Panc1 (cell line): ENCODE results near the gene CACNA1D. TPM values are rescaled to one million over a fixed set of nuclear protein-coding genes. Genes with fewer than 3 reads are reported as not detected.

Source experiments
- ATAC-seq: fragments of 200-7000 bp; cut with Tn5 transposase; 2 replicates; pipeline ENCODE4 v1.9.1; 2020; ENCODE audit warnings: mild to moderate bottlenecking, moderate library complexity
- BruUV-seq: library from RNA; stranded (reverse); fragments of 400-500 nt; replicated peaks from 2 replicates; lab custom pipeline; 2021; lab: Mats Ljungman, UMichigan
- CTCF ChIA-PET: fragments of 300-600 bp; sonication (Branson Sonifier 250); formaldehyde crosslinking; loops from one replicate; lab custom pipeline; 2022; ENCODE audit warnings: antibody characterized with exemption; lab: Charles Lee
- POLR2A ChIA-PET: fragments of 300-600 bp; sonication (Branson Sonifier 250); formaldehyde crosslinking; loops from one replicate; lab custom pipeline; 2022; ENCODE audit warnings: antibody characterized with exemption; lab: Charles Lee
- DNase-seq: peaks from one replicate; pipeline ENCODE4 v3.0.0-alpha.2; 2010; ENCODE audit warnings: low read depth, low spot score
- H3K27ac ChIP-seq: 2 replicates; pipeline ENCODE4 v1.5.1; 2011; ENCODE audit warnings: mild to moderate bottlenecking, low read length, inconsistent platforms
- H3K27me3 ChIP-seq: fragments of 200-500 bp; sonication (Bioruptor generic); 2 replicates; pipeline ENCODE4 v1.6.0; 2014; ENCODE audit warnings: low read length, inconsistent platforms; ENCODE audit not compliant: control insufficient read depth, insufficient read depth
- H3K36me3 ChIP-seq: fragments of 200-500 bp; sonication (Bioruptor generic); 2 replicates; pipeline ENCODE4 v1.5.1; 2014; ENCODE audit warnings: inconsistent platforms, mild to moderate bottlenecking, low read length, moderate library complexity; ENCODE audit not compliant: control insufficient read depth, insufficient read depth
- H3K4me1 ChIP-seq: 2 replicates; pipeline ENCODE4 v1.5.1; 2011; ENCODE audit warnings: inconsistent platforms, mild to moderate bottlenecking, low read length, moderate library complexity; ENCODE audit not compliant: control insufficient read depth, insufficient read depth
- H3K4me3 ChIP-seq, 2 experiments: 2 replicates each; pipeline ENCODE4 v1.5.1; 2011 to 2012; ENCODE audit warnings: low read depth in 2 of 2, low read length in 2 of 2, mild to moderate bottlenecking in 2 of 2, inconsistent platforms in 1 of 2, moderate library complexity in 1 of 2
- H3K9me3 ChIP-seq: fragments of 200-500 bp; sonication (Bioruptor generic); 2 replicates; pipeline ENCODE4 v1.5.1; 2014; ENCODE audit warnings: low read depth, mild to moderate bottlenecking, inconsistent platforms, low read length, moderate library complexity; ENCODE audit not compliant: control insufficient read depth, insufficient read depth
- CTCF ChIP-seq: fragments of 450-650 bp; IDR thresholded peaks from 2 replicates; pipeline ENCODE4 v1.5.1; 2017; ENCODE audit warnings: mild to moderate bottlenecking
- SIN3A ChIP-seq: IDR thresholded peaks from 2 replicates; pipeline ENCODE4 v1.6.1; 2012; ENCODE audit warnings: low read depth, mild to moderate bottlenecking, low read length, moderate library complexity, borderline replicate concordance; ENCODE audit not compliant: insufficient read depth
- TCF7L2 ChIP-seq: IDR thresholded peaks from 2 replicates; pipeline ENCODE4 v1.6.1; 2011; ENCODE audit warnings: mild to moderate bottlenecking, low read depth, low read length, inconsistent platforms
- in situ Hi-C: cut with HindIII; loops from 2 replicates; pipeline ENCODE4 v1.10.0; 2016; ENCODE audit warnings: low sequenced_read_pairs, low pct_unique_long_range_greater_than_20kb
- intact Hi-C: fragments of 100-400 bp; cut with micrococcal nuclease; formaldehyde crosslinking; loops from one replicate; pipeline ENCODE4 v1.10.0; 2022; ENCODE audit not compliant: unreplicated experiment
- total RNA-seq: library from RNA; stranded (reverse); gene quantifications from one replicate; pipeline ENCODE4 v1.2.1, GENCODE V29; 2021; ENCODE audit not compliant: unreplicated experiment

CACNA1D gene
- total RNA-seq, 1 experiment from 2014 or later: 23.0 TPM

- POLR2A ChIA-PET: no interaction called here
- Histone ChIP-seq H3K36me3 (no peaks in the 10 kb centered on the region), H3K9me3 (no peaks in the 10 kb centered on the region), H3K4me1 (peaks cover 51% of the 10 kb centered on the region), H3K27me3 (no peaks in the 10 kb centered on the region), H3K27ac (peak overlapping the region; percentile 88), H3K4me3 (peak overlapping the region; percentile 60 to 73)
- intact Hi-C loops (no loop called here), in situ Hi-C loops (no loop called here)
- BruUV-seq: no TSS peak
- TF ChIP-seq CTCF (peak; percentile 52), TCF7L2 (no peak)
- CTCF ChIA-PET: no interaction called here
- ATAC-seq (peak; percentile 46), DNase-seq (no peak)
Observed at GRCh38 chr3:53845103-53845880, 350.9 kb downstream of the CACNA1D start.

GRCh38 chr3:53845881-53846133 is 351.4 kb downstream of the CACNA1D start:
- H3K27me3 ChIP-seq: no peaks in the 10 kb centered on the region
- peaks cover 51% of the 10 kb centered on the region for H3K4me1 ChIP-seq
- TF ChIP-seq TCF7L2 (no peak), CTCF (0 out of 2 replicates have a peak, but pooled peaks have one; percentile 28)
- in situ Hi-C loops: no loop called here
- H3K4me3 ChIP-seq: peak overlapping the region; percentile 60 to 73
- DNase-seq (no peak), ATAC-seq (no peak)
- CTCF ChIA-PET: no interaction called here
- H3K27ac ChIP-seq: peak overlapping the region; percentile 88
- intact Hi-C loops: no loop called here
- BruUV-seq: no TSS peak
- H3K36me3 ChIP-seq: no peaks in the 10 kb centered on the region
- POLR2A ChIA-PET: no interaction called here
- H3K9me3 ChIP-seq: no peaks in the 10 kb centered on the region

- peak within 1 kb of the TSS; percentile 88 for H3K27ac ChIP-seq
- no peaks in the 10 kb centered on the region for H3K9me3 ChIP-seq
- no peaks in the 10 kb centered on the region for H3K27me3 ChIP-seq
- H3K4me3 ChIP-seq: peak within 1 kb of the TSS; percentile 60 to 73
- CTCF ChIA-PET: no interaction called here
- H3K36me3 ChIP-seq: no peaks in the 10 kb centered on the region
- intact Hi-C loops (no loop called here), in situ Hi-C loops (no loop called here)
- TF ChIP-seq TCF7L2 (peak; percentile 52), SIN3A (no peak), CTCF (0 out of 2 replicates have a peak, but pooled peaks have one; percentile 2)
- DNase-seq: no peak
- POLR2A ChIA-PET: no interaction called here
- no TSS peak for BruUV-seq
- peak; percentile 89 for ATAC-seq
- H3K4me1 ChIP-seq: peaks cover 48% of the 10 kb centered on the region
Observed at GRCh38 chr3:53846134-53846850, 351.9 kb downstream of the CACNA1D start, which contains the start of the genes CHDH and IL17RB. Gene CHDH, minus strand, starts transcription at chr3:53846419. Its CDS starts 22,411 bp downstream, at chr3:53824008. Gene IL17RB, plus strand, starts transcription at chr3:53846568. Its CDS starts 21 bp downstream, at chr3:53846589.
